Measurements from ENCODE around the gene EFNA2.
A peak's percentile ranks its signal among the peaks of the same experiment; 100 is the strongest.

GRCh38 chr19:1250437-1251260 lies 35.0 kb upstream of the EFNA2 start:
- TF ChIP-seq CTCF (IDR thresholded peaks at IDR 0.05) (0 out of 3 replicates have a peak, but pooled peaks have one; percentile 6), JUN (IDR thresholded peaks at IDR 0.05) (peak; percentile 6 to 7; a peak in 1 of 5 replicates), PHF8 (IDR thresholded peaks at IDR 0.05; ENCODE audit: borderline replicate concordance, low read depth) (no peak), POLR2A (IDR thresholded peaks at IDR 0.05; ENCODE audit: low read length) (no peak), ELK1 (IDR thresholded peaks at IDR 0.05; ENCODE audit: low read depth, low read length) (no peak), RARB (CRISPR knock-in tag; IDR thresholded peaks at IDR 0.05) (no peak)
- TF ChIP-seq, protein P1, sequence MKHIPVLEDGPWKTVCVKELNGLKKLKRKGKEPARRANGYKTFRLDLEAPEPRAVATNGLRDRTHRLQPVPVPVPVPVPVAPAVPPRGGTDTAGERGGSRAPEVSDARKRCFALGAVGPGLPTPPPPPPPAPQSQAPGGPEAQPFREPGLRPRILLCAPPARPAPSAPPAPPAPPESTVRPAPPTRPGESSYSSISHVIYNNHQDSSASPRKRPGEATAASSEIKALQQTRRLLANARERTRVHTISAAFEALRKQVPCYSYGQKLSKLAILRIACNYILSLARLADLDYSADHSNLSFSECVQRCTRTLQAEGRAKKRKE (CRISPR knock-in tag; IDR thresholded peaks at IDR 0.05; ENCODE audit: low read depth): no peak

All from A549 (cell line).